PC-9 (cell line): Measurements from ENCODE around the gene ATP2B2.

Experiments used
- CTCF ChIP-seq: fragments of 200-600 bp; sonication (generic); conservative IDR thresholded peaks from 2 replicates; pipeline ENCODE4 v1.6.1; 2017; ENCODE audit warnings: mixed run types, antibody characterized with exemption, mild to moderate bottlenecking, moderate library complexity
- EZH2 ChIP-seq: fragments of 200-600 bp; sonication (generic); IDR thresholded peaks from 2 replicates; pipeline ENCODE4 v1.8.0; 2017; ENCODE audit warnings: antibody characterized with exemption, low read depth

DNA sequence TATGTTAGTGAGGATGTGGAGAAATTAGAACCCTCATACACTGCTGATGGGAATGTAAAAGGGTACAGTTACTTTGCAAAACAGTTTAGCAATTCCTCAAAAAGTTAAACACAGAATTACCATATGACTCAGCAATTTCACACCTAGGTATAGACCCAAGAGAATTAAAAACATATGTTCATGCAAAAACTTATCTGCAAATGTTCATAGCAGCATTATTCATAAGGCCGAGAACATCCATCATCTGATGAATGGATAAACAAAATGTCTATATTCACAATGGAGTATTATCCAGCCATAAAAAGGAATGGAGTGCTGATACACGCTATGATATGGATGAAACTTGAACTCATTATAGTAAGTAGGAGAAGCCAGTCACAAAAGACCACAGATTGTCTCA, 194.8 kb downstream of the ATP2B2 start:
- no peak for TF ChIP-seq CTCF
- TF ChIP-seq EZH2: no peak
